Activated CD4-positive, CD25-positive, alpha-beta regulatory T cell treated with anti-CD3 and anti-CD28 coated beads, Interleukin-2, amount 50 U/mL, for 24 hours (primary cell): ENCODE measurements around the gene UCP2.
A peak's percentile ranks its signal among the peaks of the same experiment; 100 is the strongest.

ENCODE experiments used
- ATAC-seq, 2 donors: fragments of 150-1000 bp; cut with Tn5 transposase; one replicate each; pipeline ENCODE4 v1.10.0; 2021; ENCODE audit warnings: mild to moderate bottlenecking in 1 of 2, moderate library complexity in 1 of 2

The UCP2 gene, protein sequence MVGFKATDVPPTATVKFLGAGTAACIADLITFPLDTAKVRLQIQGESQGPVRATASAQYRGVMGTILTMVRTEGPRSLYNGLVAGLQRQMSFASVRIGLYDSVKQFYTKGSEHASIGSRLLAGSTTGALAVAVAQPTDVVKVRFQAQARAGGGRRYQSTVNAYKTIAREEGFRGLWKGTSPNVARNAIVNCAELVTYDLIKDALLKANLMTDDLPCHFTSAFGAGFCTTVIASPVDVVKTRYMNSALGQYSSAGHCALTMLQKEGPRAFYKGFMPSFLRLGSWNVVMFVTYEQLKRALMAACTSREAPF

DNA sequence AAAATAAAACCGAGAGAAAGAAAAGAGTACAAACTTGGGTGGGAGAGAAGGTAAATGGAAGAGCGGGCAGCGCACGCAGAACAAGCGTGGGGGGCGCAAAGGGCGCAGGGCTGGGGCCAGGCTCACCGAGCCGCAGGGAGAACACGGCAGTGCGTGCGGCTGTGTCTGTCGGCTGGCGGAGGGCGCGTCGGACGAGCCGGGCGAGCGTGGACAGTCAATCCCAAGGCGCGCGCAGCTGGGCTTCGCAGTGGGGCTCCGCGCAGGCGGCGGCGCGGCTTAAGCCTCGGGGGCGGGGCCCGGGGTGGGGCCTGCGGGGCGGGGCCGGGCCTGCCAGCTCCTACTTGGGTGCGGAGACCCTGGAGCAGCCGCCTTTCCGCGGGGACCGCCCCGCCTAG is at the start of gene UCP2:
TSS of gene UCP2 (minus strand) at position 249 of the 395 bp plus-strand sequence. CDS start 4,465 bp downstream, outside the sequence.
- ATAC-seq: peak; percentile 70 to 73

DNA sequence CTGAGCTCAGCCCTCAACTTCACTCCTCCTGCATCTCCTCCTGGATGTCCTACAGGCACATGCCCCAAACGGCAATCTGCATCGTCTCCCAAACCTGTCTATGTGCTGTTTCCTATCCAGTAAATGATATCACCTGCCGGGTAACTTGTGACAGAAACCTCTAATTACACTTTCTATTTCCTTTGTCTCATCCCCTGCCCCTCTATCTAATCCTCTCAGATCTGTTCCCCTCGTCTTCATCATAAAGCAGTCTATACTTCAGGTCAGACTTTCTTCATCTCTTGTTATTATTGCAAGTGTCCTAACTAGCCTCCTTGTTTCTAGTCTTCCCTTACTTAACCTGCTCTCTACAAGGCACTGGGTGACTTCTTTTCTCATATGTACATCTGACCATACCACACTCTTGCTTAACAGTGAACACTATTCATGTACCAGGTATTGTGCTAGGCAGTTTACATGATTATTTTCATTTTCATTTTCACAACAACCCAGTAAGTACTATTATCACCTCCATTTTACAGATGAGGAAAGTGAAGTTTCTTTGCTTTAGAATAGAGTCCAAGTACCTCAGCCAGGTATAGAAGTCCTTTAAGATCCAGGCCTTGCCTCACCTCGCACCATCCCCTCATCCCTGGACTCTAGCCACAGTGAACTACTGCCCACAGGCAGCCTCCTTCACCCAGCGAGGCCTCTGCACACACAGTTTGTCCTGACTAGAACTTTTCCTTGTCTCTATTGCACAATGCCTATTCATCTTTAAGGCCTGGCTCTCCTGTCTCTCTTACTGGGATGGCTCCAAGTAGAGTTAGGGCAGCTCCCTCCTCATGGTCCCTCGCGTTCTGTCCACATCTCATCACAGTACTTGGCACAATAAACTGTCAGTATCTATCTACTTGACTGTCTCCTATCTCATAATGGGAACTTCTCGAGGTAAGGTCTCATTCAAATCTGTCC is 48.4 kb upstream of the UCP2 start:
- peak; percentile 84 to 90 for ATAC-seq

DNA sequence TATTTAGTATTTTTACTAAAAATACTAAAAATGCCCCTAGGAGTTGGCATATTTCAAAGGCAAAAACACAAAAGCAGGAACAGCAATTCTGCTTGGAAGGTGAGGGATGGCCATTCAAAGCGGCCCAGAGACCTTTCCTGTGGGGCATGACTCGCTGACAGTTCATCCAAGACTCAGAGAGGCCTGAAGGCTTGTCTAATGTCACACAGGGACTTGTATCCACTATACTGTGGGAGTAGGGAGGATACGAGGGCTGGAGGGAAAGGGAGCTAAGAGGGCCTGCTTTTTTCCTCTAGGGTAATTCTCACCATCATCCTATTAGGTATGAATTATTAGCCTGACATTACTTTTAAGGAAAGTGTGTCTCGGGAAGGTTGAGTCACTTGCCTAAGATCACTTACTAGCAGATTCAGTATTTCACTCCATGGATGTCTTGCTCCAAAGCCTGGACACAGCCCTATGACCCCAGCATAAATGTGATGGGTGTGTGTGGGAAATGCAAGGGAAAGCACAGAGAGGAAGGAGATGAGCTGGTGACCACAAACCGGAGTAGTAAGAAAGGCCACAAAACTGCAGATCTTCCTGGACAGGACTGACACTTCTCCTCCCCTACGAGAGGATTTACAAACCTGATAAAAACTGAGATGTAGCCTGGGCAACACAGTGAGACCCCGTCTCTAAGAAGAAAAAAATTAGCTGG is 43.0 kb upstream of the UCP2 start:
- no peak for ATAC-seq

DNA sequence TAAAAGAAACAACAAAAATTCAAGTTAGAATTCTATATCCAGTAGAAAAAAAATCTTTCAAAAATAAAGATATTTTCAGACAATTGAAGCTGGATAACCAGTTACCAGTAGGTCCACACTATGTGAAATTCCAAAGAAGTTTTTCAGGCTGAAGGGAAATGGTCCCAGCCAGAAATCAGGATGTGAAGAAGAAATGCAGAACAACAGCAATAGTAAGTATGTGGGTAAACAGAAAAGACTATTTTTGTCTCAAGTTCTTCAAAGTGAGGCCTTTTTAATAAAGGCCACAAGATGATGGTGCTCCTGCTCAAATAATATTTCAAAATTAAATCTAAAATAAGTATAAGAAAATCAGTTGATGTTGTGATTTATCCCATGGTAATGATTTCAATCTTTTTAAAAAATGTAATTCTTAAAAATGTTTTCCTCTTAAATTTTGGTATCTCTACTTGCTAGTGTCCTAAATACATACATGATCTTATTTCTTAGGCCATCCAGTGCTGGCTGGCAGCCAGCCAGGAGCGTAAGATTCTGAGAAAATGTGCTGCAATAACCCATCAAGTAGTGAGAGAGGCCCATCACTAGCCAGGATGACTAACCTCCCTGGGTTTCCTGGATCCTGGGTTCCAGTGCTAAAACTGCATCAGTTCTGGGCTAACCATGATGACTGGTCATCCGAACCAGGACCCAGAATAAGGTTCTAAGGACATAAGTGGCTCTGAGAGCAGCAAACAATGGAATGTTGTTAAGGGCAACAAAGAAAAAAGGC is 41.8 kb upstream of the UCP2 start:
- ATAC-seq: no peak

DNA sequence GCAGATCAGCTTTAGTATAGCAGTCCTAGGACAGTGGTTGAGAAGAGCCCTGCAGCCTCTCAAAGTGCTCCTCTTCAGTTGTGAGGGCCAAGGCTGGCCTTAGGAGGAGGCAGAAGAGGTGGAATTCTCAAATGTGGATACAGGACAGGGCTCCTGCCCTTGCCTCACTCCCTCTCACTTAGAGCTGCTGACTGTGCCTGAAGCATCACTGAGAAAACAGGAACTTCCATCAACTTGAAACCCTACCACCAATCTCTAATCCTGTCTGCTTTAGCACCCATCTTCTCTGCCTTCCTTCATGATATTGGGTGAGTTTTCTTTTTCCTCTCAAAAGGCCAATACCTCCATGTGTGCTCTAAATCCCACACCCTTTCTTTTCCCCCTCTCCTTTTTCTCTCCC is 40.6 kb upstream of the UCP2 start:
- no peak for ATAC-seq

DNA sequence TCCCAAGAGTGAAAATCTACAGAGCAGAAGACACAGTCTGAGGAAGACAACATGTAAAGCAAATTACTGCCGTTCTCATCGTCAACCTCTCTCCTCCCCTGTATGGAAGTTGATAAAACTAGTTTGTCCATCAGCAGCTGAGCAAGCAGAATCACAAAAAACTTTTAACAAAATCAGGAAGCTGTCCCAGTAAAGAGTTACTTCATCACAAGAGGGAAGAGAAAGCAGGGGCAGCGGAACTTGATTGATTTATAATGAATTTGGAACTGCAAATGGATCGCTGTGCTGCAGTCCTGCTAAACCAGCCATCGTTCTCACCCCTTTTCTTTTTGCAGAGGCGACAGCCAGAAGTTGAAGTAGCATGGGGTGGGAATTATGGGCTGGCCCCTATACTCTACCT is 39.9 kb upstream of the UCP2 start:
- ATAC-seq: no peak

DNA sequence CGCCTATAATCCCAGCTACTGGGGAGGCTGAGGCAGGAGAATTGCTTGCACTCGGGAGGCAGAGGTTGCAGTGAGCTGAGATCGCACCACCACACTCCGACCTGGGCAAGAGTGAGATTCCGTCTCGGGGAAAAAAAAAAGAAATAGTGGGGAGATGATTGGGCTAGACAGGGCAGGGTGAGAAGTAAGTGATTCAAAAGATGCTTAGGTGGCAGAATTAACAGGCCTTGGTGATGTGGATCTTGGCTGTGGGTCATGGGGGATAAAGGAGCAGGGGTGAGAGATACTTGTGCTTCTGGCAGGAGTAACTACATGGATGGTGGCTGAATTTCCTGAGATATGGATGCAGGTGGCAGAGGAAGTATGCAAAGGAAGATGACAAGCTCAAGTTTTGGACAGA is 39.4 kb upstream of the UCP2 start:
- no peak for ATAC-seq

DNA sequence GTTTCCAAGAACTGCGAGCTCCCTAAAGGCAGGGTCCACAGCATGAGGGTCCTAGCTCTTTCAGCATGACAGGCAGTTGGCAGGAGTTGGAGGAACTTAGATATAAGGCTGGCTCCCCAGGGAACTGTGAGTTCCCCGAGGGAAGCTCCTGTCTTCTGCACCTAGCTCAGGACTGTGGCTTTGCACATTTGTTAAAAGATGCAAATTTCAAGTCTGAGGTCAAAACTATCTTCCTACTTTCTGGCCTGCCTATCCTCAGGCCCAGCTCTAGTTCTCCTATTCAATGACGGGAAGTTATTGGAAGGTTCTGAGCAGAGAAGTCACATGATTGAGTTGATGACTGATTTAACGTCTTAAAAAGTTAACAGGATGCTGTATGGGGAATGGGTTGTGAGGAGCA is 37.9 kb upstream of the UCP2 start:
- ATAC-seq: no peak

DNA sequence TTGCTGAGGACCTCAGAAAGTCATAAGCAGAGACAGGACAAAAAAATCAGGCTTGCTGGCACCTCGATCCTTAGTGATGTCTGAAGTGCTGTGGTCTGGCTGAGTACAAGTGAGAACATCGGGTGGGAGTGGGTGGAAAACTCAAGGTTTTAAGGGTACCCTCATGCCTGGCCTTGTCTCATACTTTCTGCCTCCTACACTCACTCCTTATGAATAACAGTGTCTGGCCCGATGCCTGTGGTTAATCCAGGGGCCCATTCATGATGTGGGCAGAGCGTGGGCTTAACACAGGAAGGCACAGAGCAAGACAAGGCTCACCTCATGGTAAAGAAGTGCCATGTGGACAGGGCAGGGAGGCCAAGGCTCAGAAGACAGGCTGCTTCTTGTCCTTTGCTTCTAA is 37.2 kb upstream of the UCP2 start:
- peak; percentile 86 to 90 for ATAC-seq

DNA sequence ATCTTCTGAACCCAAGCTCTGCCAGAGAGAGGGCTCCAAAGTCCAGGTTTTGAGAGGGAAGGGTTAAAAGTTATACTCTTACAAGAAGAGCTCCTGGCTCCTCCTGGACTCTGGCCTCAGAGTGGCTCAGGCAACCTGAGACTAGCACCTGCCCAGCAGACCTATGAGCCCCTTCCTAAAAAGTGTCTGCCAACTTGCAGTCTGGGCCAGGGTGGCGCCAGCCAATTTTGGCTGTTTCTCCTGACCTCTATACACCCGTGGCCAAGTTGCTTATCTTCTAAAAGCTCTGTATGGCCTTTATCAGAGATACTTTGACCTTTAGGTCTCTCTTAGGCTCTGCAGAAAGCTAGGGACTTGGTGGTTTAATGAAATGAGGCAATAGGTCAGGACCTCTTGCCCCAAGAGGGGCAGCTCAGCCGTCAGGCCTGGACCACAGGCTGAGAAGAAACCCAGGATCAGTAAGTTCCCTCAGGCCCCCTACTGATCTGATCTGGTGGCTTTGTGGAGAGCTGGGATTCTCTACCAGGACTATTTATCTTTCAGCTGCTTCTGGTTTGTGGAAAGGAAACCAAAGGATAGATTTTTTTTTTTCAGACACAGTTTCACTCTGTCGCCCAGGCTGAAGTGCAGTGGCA is 36.6 kb upstream of the UCP2 start:
- ATAC-seq: no peak

DNA sequence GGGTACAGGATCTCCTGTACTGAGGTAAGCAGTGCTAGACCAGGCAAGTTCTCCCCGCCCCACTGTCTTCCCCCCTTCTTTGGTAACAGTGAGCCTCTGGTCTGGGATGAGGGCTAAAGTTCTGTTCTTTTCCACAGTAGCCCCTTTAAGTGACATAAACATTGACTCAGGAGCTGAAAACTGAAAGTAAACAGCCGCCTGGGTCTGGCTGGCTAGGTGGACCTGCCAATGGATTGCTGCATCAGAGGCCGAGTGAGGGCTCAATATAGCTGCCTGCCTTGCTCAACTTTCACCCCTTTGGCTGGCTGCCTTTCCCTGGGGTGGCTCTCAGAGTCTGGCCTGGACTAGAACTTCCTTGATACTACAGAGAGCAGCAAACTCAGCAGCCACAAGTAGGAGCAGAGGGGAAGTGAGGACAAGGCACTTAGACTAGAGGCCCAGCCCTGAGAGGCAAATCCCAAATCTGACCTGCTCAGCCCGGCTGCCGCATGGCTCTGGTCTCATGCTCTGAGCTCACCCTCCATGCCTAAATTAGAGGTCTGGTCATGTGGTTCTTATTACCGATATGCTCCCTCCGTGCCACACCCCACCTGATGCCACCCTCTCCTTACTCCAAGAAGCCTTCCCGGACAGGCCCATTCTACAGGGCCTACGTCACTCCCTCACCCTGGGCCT is 35.8 kb upstream of the UCP2 start:
- ATAC-seq: no peak

DNA sequence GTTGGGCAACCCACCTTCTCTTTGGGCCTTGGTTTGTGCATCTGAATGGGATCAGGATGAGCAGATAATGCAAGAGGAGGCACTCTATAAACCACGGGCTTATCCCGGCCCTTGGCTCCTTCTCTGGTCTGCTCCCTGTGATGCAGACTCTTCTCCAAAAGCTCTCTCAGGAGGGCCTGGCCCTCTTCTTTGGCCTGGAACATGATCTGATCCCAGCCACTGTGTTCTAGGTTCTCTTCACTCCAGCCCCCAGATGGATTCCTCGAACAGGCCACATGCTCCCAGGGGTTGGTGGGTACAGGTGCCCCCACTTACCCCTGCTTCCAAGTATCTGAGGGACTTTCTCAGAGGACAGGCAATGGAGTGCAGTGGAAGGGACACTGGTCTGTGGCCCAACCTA is 35.0 kb upstream of the UCP2 start:
- ATAC-seq: no peak

DNA sequence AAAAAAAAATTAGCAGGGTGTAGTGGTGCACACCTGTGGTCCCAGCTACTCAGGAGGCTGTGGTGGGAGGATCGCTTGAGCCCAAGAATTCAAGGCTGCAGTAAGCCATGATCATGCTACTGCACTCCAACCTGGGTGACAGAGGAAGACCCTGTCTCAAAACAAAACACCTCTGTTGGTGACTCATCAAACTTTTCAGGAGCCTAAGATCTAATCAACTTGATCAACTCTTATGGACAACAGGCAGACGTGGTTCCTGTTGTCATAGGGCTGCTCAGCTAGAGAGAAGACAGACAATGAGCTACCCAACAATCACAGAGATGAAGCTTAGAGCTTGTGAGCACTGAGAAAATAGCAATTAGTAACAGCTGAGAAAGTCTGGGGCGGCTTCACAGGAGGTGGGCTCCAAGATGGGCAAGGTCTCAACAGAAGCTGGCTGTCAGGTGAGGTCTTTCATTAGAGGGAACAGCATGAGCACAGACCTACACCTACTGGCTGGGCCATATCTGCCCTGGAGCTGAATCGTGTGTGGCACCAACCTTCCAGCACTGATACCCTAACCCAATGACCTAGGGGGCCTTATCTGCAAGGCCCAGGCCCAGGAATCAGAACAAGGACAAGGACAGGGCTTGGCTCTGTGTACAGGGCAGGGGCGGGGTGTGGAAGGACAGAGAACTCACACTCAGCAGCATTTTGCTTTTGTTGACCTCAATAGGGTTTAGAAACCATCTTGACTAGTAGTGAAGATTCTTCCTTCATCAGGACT is 33.5 kb upstream of the UCP2 start:
- no peak for ATAC-seq

DNA sequence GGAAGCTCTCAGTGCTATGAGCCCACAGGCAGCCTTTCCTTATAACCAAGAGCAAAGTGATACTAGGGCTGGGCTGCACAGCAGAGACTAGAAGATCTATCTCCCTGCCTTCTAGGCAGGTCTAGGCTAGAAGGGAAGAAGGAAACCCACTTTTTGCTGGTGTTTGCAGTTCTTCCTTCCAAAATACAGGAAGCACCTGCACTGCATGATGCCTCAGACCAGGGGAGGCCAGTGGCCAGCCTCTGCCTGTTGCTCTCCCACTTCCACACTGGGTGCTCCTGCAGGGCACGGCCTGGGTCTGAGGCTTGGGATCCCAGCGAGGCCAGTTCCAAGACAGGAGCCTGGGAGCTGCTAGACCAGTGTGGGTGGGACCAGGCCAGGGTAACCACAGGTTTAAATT is 32.2 kb upstream of the UCP2 start:
- no peak for ATAC-seq

DNA sequence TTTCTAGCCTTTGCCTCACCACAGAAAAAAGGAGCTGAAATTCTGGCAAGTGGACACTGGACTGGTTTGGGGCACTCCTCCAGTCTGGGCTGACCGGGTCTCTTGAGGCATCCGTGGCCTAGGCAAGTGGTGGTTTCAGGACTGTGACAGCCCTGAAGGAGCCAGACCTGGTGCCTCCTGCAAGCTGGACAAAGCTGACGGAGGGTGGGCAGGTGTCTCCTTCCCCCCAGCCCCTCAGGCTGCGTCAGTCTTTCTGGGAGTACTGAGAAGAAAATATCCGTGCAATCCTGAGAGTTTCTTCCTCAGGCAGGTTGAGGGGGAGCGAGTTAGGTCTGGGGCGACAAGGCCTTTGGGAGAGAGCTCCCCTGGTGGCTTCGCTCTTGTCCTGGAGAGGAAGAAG is 30.5 kb upstream of the UCP2 start:
- ATAC-seq: no peak

DNA sequence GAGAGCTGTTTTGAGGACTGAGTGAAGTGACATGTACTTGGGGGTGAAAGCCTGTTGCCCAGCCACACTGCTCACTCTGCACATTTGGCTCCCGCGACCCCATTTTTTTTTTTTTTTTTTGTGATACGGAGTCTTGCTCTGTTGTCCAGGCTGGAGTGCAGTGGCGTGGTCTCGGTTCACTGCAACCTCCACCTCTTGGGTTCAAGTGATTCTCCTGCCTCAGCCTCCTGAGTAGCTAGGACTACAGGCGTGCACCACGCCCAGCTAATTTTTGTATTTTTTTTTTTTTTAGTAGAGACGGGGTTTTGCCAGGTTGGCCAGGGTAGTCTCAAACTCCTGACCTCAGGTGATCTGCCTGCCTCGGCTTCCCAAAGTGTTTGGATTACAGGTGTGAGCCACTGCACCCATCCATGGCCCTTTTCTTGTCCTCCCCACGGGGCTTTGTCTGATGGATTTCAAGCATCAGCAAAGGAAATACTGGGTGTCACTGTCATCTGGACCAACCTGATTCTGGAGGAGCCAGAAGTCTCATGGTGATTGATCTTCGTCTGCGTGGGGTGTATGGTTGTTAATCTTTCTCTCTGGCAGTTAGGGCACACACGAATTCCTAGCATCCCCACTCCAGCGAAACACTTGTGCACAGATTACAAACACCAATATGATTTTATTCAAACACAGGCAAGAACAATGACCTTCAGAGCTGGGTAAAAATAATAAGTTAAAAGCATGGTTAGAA is 29.6 kb upstream of the UCP2 start:
- ATAC-seq: no peak

DNA sequence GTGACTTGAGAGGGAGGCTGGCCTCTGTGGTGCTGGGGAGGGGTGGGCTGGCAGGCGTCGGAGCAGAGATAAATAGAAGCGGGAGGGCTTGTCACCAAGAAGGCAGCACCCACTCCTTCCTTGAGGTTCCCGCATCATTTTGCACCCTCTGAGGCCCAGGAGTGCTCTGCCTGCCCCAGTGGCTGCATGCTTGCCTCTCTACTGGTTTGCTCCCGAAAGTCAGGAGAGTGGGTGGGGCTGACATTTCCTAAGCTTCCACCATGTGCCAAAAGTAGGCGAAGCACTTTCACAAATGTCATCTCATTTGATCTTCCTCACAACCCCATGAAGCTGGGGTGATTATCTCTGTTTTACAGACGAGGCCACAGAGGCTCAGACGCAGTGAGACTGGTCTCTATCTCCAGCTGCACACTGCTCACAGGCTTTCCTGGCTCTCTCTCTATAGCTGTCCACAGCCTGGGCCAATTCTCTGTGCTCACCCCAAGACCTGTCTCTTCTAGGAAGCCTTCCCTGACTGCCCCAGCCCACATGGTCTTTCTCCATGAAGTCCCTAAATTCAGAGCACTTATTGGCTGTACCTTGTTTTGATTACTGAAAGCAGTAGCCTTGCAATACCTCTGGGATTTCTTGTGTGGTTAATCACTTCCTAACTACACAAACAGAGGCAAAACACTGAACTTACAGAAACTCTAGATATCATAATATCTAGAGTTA is 28.9 kb upstream of the UCP2 start:
- peak; percentile 70 to 75 for ATAC-seq

DNA sequence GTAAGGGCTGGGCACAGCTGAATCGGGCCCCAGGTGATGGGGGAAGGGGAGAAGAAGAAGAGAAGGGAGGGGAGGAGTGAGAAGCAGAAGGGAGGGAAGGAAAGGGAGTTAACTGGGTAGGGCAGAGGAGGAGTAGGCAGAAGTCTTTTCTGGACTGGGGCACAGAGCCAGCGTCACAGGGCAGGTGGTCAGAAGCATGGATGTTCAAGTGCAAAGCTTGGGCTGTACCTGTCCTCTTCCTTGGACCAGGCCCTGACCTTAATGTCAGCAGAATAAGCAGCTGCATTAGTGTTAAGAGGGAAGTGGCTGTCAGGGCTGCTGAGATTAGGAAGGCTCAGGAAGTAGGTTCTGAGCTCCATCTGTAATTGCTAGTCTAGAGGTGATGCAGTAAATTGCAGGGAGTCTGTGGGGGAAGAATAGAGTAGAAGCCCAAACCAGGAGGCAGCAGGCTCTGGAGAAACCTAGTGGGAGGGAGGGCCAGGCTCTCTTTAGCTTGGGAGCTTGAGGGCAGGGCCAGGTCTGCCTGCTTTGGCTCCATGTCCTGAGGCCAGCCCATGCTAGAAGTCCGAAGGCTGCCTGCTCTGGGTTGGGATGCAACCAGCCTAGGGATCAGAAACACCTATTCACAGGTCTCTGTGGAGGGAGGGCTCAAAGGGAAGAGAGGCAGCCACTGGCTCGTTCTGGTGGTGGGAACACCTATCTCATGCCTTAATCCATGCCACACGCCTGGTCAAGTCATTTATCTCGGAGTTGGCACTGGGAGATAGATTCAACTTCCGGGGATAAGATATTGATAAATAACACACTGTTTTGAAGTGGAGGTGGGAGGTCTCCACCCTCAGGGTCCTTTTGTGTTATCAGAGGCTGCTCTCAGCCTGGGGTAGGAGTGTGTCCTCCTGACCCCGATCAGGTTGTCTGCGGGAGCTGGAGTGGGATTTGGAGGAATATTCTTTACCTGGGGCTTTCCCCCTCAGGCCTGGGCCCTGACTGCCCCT is 28.0 kb upstream of the UCP2 start:
- ATAC-seq: no peak
